CD4-positive, CD25-positive, alpha-beta regulatory T cell (primary cell): ENCODE results near the gene HIBADH. TPM values are rescaled to one million over a fixed set of nuclear protein-coding genes. Genes with fewer than 3 reads are reported as not detected.
"Not testable (repeated sequence)": the region's sequence is repeated elsewhere in the genome, so short reads cannot be mapped to it uniquely, and the experiment has no call there.

Experiments
- ATAC-seq, 2 donors: fragments of 150-1000 bp; cut with Tn5 transposase; one replicate each; pipeline ENCODE4 v1.10.0; 2021; ENCODE audit warnings: low read depth in 2 of 2, moderate number of reproducible peaks in 2 of 2, moderate library complexity in 1 of 2
- DNase-seq, 3 donors: peaks; one replicate each; pipeline versions ENCODE4 v3.0.0 to v3.0.0-alpha.2; 2012 to 2022; ENCODE audit warnings: mixed read lengths in 1 of 3
- H3K27ac ChIP-seq: one replicate; pipeline ENCODE4 v1.7.0; 2013; ENCODE audit warnings: mild to moderate bottlenecking, low read length; ENCODE audit not compliant: insufficient read depth, poor library complexity, severe bottlenecking
- H3K27me3 ChIP-seq: one replicate; pipeline ENCODE4 v1.7.0; 2013; ENCODE audit warnings: low read length; ENCODE audit not compliant: control insufficient read depth, insufficient read depth
- H3K36me3 ChIP-seq: one replicate; pipeline ENCODE4 v1.7.0; 2013; ENCODE audit warnings: mild to moderate bottlenecking, low read length, moderate library complexity; ENCODE audit not compliant: control insufficient read depth, insufficient read depth
- H3K4me1 ChIP-seq: 2 replicates; pipeline ENCODE4 v1.7.0; 2013; ENCODE audit warnings: mild to moderate bottlenecking, low read length; ENCODE audit not compliant: insufficient read depth, control insufficient read depth, poor library complexity, severe bottlenecking
- H3K4me3 ChIP-seq: one replicate; pipeline ENCODE4 v1.7.0; 2013; ENCODE audit warnings: low read depth, mild to moderate bottlenecking, low read length, moderate library complexity
- H3K9me3 ChIP-seq, 2 experiments: 1 replicate in 1 of 2; 2 replicates in 1 of 2; pipeline ENCODE4 v1.7.0; 2013; ENCODE audit warnings: low read length in 2 of 2, mild to moderate bottlenecking in 1 of 2, moderate library complexity in 1 of 2; ENCODE audit not compliant: control insufficient read depth in 2 of 2
- H3K27ac Mint-ChIP-seq, 3 donors: one replicate each; pipeline ENCODE4 v1.8.0; 2020 to 2022; ENCODE audit warnings: mild to moderate bottlenecking in 3 of 3, mixed read lengths in 3 of 3, moderate library complexity in 2 of 3
- H3K27me3 Mint-ChIP-seq: one replicate; pipeline ENCODE4 v1.8.0; 2022; ENCODE audit warnings: mild to moderate bottlenecking, mixed read lengths
- H3K36me3 Mint-ChIP-seq: one replicate; pipeline ENCODE4 v1.8.0; 2020; ENCODE audit warnings: mixed read lengths
- H3K4me1 Mint-ChIP-seq, 4 donors: one replicate each; pipeline ENCODE4 v1.8.0; 2020 to 2022; ENCODE audit warnings: mixed read lengths in 4 of 4, mild to moderate bottlenecking in 1 of 4
- H3K4me3 Mint-ChIP-seq, 4 donors: one replicate each; pipeline ENCODE4 v1.8.0; 2020 to 2022; ENCODE audit warnings: mild to moderate bottlenecking in 4 of 4, mixed read lengths in 4 of 4, moderate library complexity in 3 of 4
- H3K9me3 Mint-ChIP-seq, 7 donors: one replicate each; pipeline ENCODE4 v1.8.0; 2020 to 2022; ENCODE audit warnings: mixed read lengths in 7 of 7, mild to moderate bottlenecking in 3 of 7, moderate library complexity in 2 of 7
- polyA plus RNA-seq, 4 donors: library from polyadenylated mRNA; unstranded; fragments of 300-500 nt; fragmentation: Illumina TruSeq; gene quantifications; one replicate each; pipeline ENCODE4 v1.2.3, GENCODE V29; 2021
- total RNA-seq: library from RNA; stranded (reverse); gene quantifications from one replicate; pipeline ENCODE4 v1.2.3, GENCODE V29; 2022

Gene HIBADH
- total and polyA plus RNA-seq, 5 donors from 2014 or later: 6.1 to 33.0 (median 26.9) TPM

DNA sequence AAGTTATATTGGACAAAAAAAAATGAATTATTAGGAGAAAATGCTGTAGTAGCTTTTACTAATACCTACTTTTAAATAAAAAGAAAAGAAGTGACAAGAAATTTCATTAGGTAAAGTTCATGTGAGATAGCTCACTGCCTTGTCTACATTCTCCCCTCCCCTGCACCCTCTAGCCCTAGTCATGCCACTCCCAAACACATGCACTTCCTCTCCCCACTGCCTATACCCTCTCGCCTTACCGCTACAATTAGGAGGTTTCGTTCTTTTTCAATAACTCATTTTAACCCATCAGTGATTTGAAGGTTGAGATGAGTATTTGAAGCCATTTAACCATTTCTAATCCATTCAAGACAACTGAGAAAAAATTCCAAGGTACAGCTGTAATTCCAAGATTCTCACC is 75.3 kb downstream of the HIBADH start:
- no peaks in the 10 kb centered on the region for H3K9me3 ChIP-seq
- H3K4me1 Mint-ChIP-seq: peaks cover 0 to 6% (median 1%) of the 10 kb centered on the region in 4 donors
- no peaks in the 10 kb centered on the region for H3K36me3 ChIP-seq
- ATAC-seq (no peak), DNase-seq (no peak)
- H3K4me1 ChIP-seq: no peaks in the 10 kb centered on the region
- H3K27me3 ChIP-seq: no peaks in the 10 kb centered on the region
- H3K4me3 Mint-ChIP-seq: peak overlapping the region in 1 of 4 donors; percentile 1
- H3K27me3 Mint-ChIP-seq: no peaks in the 10 kb centered on the region
- H3K9me3 Mint-ChIP-seq: no peaks in the 10 kb centered on the region
- no peak overlapping the region for H3K4me3 ChIP-seq
- H3K36me3 Mint-ChIP-seq: peaks cover 25% of the 10 kb centered on the region
- H3K27ac ChIP-seq: no peak overlapping the region
- no peak overlapping the region for H3K27ac Mint-ChIP-seq

GRCh38 chr7:27586825-27587224 is 75.9 kb downstream of the HIBADH start:
- Mint-ChIP-seq H3K36me3 (peaks cover 21% of the 10 kb centered on the region), H3K27ac (no peak overlapping the region), H3K27me3 (no peaks in the 10 kb centered on the region), H3K4me1 (peaks cover 0 to 3% (median under 1%) of the 10 kb centered on the region in 4 donors), H3K4me3 (no peak overlapping the region), H3K9me3 (no peaks in the 10 kb centered on the region)
- no peaks in the 10 kb centered on the region for H3K36me3 ChIP-seq
- no peak overlapping the region for H3K27ac ChIP-seq
- no peak overlapping the region for H3K4me3 ChIP-seq
- H3K27me3 ChIP-seq: no peaks in the 10 kb centered on the region
- no peaks in the 10 kb centered on the region for H3K4me1 ChIP-seq
- no peak for ATAC-seq
- H3K9me3 ChIP-seq: no peaks in the 10 kb centered on the region
- no peak for DNase-seq

- no peaks in the 10 kb centered on the region for H3K9me3 Mint-ChIP-seq
- no peaks in the 10 kb centered on the region for H3K27me3 ChIP-seq
Observed at GRCh38 chr7:27585781-27586447, 76.8 kb downstream of the HIBADH start.

GRCh38 chr7:27581906-27582305 is 80.8 kb downstream of the HIBADH start:
- H3K9me3 Mint-ChIP-seq: no peaks in the 10 kb centered on the region
- H3K36me3 Mint-ChIP-seq: no peaks in the 10 kb centered on the region
- H3K27me3 Mint-ChIP-seq: no peaks in the 10 kb centered on the region
- no peak overlapping the region for H3K27ac ChIP-seq
- no peaks in the 10 kb centered on the region for H3K27me3 ChIP-seq
- no peak overlapping the region for H3K27ac Mint-ChIP-seq
- H3K4me1 Mint-ChIP-seq: peaks cover 0 to 1% (median 0%) of the 10 kb centered on the region in 4 donors
- H3K4me3 Mint-ChIP-seq: no peak overlapping the region
- H3K4me1 ChIP-seq: no peaks in the 10 kb centered on the region
- no peak overlapping the region for H3K4me3 ChIP-seq
- H3K36me3 ChIP-seq: no peaks in the 10 kb centered on the region
- H3K9me3 ChIP-seq: no peaks in the 10 kb centered on the region
- ATAC-seq: no peak
- no peak for DNase-seq

More at GRCh38 chr7:27585781-27586447, 76.8 kb downstream of the HIBADH start:
- Histone ChIP-seq H3K9me3 (no peaks in the 10 kb centered on the region), H3K36me3 (no peaks in the 10 kb centered on the region), H3K4me3 (no peak overlapping the region), H3K27ac (no peak overlapping the region), H3K4me1 (no peaks in the 10 kb centered on the region)
- Mint-ChIP-seq H3K4me1 (peaks cover 0 to 3% (median 0%) of the 10 kb centered on the region in 4 donors), H3K36me3 (peaks cover 17% of the 10 kb centered on the region), H3K4me3 (peak overlapping the region in 1 of 4 donors; percentile 73), H3K27me3 (no peaks in the 10 kb centered on the region), H3K27ac (no peak overlapping the region)
- ATAC-seq: no peak
- no peak for DNase-seq

GRCh38 chr7:27581119-27581518 is 81.6 kb downstream of the HIBADH start:
- no peaks in the 10 kb centered on the region for H3K4me1 ChIP-seq
- no peak overlapping the region for H3K4me3 ChIP-seq
- H3K9me3 ChIP-seq: no peaks in the 10 kb centered on the region
- Mint-ChIP-seq H3K27me3 (no peaks in the 10 kb centered on the region), H3K4me1 (peaks cover 0 to 1% (median 0%) of the 10 kb centered on the region in 4 donors), H3K36me3 (no peaks in the 10 kb centered on the region), H3K27ac (peak overlapping the region in 1 of 3 donors; percentile 37), H3K9me3 (no peaks in the 10 kb centered on the region), H3K4me3 (no peak overlapping the region)
- no peaks in the 10 kb centered on the region for H3K27me3 ChIP-seq
- no peak overlapping the region for H3K27ac ChIP-seq
- DNase-seq: no peak
- no peaks in the 10 kb centered on the region for H3K36me3 ChIP-seq
- no peak for ATAC-seq

GRCh38 chr7:27579565-27579964 is 83.1 kb downstream of the HIBADH start:
- no peak overlapping the region for H3K4me3 Mint-ChIP-seq
- no peaks in the 10 kb centered on the region for H3K36me3 ChIP-seq
- H3K27me3 ChIP-seq: no peaks in the 10 kb centered on the region
- no peaks in the 10 kb centered on the region for H3K9me3 ChIP-seq
- H3K9me3 Mint-ChIP-seq: no peaks in the 10 kb centered on the region
- H3K4me1 Mint-ChIP-seq: peaks cover 0 to 1% (median 0%) of the 10 kb centered on the region in 4 donors
- no peaks in the 10 kb centered on the region for H3K4me1 ChIP-seq
- H3K27ac ChIP-seq: no peak overlapping the region
- H3K4me3 ChIP-seq: no peak overlapping the region
- no peak for ATAC-seq
- DNase-seq: no peak
- no peaks in the 10 kb centered on the region for H3K36me3 Mint-ChIP-seq
- no peaks in the 10 kb centered on the region for H3K27me3 Mint-ChIP-seq
- no peak overlapping the region for H3K27ac Mint-ChIP-seq

GRCh38 chr7:27578169-27578568 is 84.5 kb downstream of the HIBADH start:
- not testable (repeated sequence) for H3K27ac ChIP-seq, H3K4me1 ChIP-seq, H3K4me3 ChIP-seq, H3K36me3 ChIP-seq, H3K4me1 Mint-ChIP-seq, H3K9me3 Mint-ChIP-seq, H3K27ac Mint-ChIP-seq, H3K4me3 Mint-ChIP-seq, H3K9me3 ChIP-seq, DNase-seq, H3K27me3 ChIP-seq, ATAC-seq, H3K27me3 Mint-ChIP-seq, H3K36me3 Mint-ChIP-seq

DNA sequence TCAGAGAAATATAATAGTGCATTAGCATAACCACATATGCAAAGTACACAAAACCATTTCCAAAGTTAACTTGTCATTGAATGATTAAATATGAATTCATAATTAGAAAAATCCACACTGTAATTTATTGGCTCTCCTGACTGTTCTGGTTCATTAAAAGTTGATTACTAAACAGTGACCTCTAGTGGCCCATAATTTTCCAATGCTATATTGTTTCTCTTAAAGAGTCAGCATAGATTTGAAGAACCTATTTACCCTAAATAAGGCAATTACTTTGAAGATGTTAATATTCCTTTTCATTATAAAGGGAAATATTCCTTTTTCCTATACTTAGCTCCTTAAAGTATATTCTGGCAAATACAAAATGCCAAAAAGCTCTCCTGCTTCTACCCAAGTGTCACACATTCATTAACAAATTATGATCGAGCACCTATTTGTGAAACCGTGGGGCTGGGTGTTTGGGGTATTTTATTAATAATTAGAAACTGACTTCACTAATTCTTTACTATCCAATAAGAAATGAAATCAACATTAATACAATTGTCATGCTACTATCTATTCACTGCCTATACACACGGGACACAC is 86.2 kb downstream of the HIBADH start:
- Mint-ChIP-seq H3K4me1 (peaks cover 0 to 1% (median 0%) of the 10 kb centered on the region in 4 donors), H3K9me3 (no peaks in the 10 kb centered on the region), H3K27ac (no peak overlapping the region), H3K27me3 (no peaks in the 10 kb centered on the region), H3K4me3 (no peak overlapping the region), H3K36me3 (no peaks in the 10 kb centered on the region)
- no peaks in the 10 kb centered on the region for H3K9me3 ChIP-seq
- H3K36me3 ChIP-seq: no peaks in the 10 kb centered on the region
- no peak overlapping the region for H3K27ac ChIP-seq
- DNase-seq (peak in 2 of 3 donors; percentile 28 to 57), ATAC-seq (peak in 1 of 2 donors; percentile 31)
- H3K27me3 ChIP-seq: no peaks in the 10 kb centered on the region
- H3K4me1 ChIP-seq: no peaks in the 10 kb centered on the region
- no peak overlapping the region for H3K4me3 ChIP-seq
